ENCODE measurements around the gene MAOA. TPM values are rescaled to one million over a fixed set of nuclear protein-coding genes. Genes with fewer than 3 reads are reported as not detected.

The MAOA gene
- total and polyA plus RNA-seq, 2 of the 13 experiments (the other 11 are each of a cell fraction or from before 2014, with no cell fraction given), result 13.4 to 14.7 TPM

DNA sequence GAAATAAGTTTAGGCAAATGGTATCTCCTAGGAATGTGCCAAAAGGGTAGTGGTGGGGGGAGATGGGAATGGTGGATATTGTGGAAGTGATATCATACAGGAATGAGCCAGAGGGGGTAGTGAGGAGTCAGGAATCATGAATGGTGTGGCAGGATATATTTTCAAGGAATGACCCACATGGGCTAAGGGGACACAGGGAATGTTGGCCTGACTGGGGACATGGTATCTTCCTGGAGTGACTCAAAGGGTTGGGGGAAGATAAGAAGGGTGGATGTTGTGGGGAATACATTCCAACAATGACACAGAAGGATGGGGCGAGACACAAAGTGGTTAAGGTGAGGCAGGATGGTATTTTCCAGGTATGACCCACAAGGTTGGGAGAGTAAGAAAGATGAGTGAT lies 60.6 kb downstream of the MAOA start (continued):
- TF ChIP-seq RARG (CRISPR knock-in tag; IDR thresholded peaks at IDR 0.05; ENCODE audit: low read depth), result no peak

DNA sequence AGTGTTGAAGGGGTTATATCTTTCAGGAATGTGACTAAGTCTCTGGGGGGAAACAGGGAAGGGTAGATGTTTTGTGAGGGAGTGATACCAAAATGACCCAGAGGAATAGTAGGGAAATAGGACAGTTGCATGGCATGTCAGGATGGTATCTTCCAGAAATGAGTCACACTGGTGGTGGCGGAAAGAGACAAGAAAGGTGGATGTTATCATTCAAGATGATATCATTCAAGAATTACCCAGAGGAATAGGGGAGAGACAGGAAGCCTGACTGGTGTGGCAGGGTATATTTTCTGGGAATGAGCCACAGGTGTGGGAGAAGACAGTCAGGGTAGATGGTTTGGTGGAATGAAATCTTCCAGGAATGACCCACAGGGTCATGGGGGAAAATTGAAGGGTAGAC lies 61.1 kb downstream of the MAOA start:
- Histone ChIP-seq H3K27ac (ENCODE audit: extremely low read length, insufficient read depth, low read length) (no peak overlapping the region), H3K79me2 (ENCODE audit: insufficient read depth, low read length) (no peaks in the 10 kb centered on the region), H4K20me1 (ENCODE audit: insufficient read depth, low read length) (no peaks in the 10 kb centered on the region), H2AFZ (ENCODE audit: low read length) (no peak overlapping the region), H3K36me3 (replicated peaks in 1 of 2; ENCODE audit: control insufficient read depth in 1 of 2, insufficient read depth in 2 of 2, low read length in 2 of 2) (0 out of 5 replicates have a peak, but pooled peaks cover 0 to 4% of the 10 kb centered on the region in 2 experiments), H3K9ac (ENCODE audit: insufficient read depth, low read depth, low read length) (no peak overlapping the region), H3K4me1 (ENCODE audit: insufficient read depth, low read length) (no peaks in the 10 kb centered on the region), H3K4me2 (ENCODE audit: low read depth, low read length) (no peak overlapping the region), H3K9me3 (ENCODE audit: low read length) (no peaks in the 10 kb centered on the region), H3K27me3 (ENCODE audit: control insufficient read depth in 1 of 2, insufficient read depth in 2 of 2, low read length in 2 of 2) (no peaks in the 10 kb centered on the region), H3K4me3 (replicated peaks in 1 of 3; ENCODE audit: insufficient read depth in 1 of 3, low read depth in 2 of 3, low read length in 3 of 3) (no peak overlapping the region)
- DNase-seq (ENCODE audit: low spot score) (no peak), FAIRE-seq (no peak), ATAC-seq (no peak)
- BruUV-seq (replicated peaks), result no TSS peak
- POLR2A ChIA-PET, result no interaction called here
- CTCF ChIA-PET (ENCODE audit: low intra/inter-chr PET ratio, low total read pairs), result no interaction called here
- intact Hi-C loops (cut with micrococcal nuclease; ENCODE audit: unreplicated experiment) (no loop called here), in situ Hi-C loops (cut with HindIII; ENCODE audit: extremely low pct_ligation_motif_present, low pct_unique_long_range_greater_than_20kb) (no loop called here)
- WGBS (ENCODE audit: low lambda C conversion rate), result 100% methylated on average over 1 of the region's 1 CpG
- no peak for TF ChIP-seq PAX8 (CRISPR knock-in tag; IDR thresholded peaks at IDR 0.05; ENCODE audit: borderline replicate concordance)
- TF ChIP-seq MLLT10 (CRISPR knock-in tag; IDR thresholded peaks at IDR 0.05), result no peak
- TF ChIP-seq JARID2 (CRISPR knock-in tag; IDR thresholded peaks at IDR 0.05; ENCODE audit: insufficient replicate concordance), result no peak
- no peak for TF ChIP-seq ZNF660 (CRISPR knock-in tag; IDR thresholded peaks at IDR 0.05; ENCODE audit: borderline replicate concordance, low read depth)
- TF ChIP-seq, protein P1, sequence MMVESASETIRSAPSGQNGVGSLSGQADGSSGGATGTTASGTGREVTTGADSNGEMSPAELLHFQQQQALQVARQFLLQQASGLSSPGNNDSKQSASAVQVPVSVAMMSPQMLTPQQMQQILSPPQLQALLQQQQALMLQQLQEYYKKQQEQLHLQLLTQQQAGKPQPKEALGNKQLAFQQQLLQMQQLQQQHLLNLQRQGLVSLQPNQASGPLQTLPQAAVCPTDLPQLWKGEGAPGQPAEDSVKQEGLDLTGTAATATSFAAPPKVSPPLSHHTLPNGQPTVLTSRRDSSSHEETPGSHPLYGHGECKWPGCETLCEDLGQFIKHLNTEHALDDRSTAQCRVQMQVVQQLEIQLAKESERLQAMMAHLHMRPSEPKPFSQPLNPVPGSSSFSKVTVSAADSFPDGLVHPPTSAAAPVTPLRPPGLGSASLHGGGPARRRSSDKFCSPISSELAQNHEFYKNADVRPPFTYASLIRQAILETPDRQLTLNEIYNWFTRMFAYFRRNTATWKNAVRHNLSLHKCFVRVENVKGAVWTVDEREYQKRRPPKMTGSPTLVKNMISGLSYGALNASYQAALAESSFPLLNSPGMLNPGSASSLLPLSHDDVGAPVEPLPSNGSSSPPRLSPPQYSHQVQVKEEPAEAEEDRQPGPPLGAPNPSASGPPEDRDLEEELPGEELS (CRISPR knock-in tag; IDR thresholded peaks at IDR 0.05), result no peak
- TF ChIP-seq TCF7L2 (IDR thresholded peaks at IDR 0.05; ENCODE audit: low read depth, low read length), result no peak
- TF ChIP-seq TOPORS (CRISPR knock-in tag; IDR thresholded peaks at IDR 0.05), result no peak
- TF ChIP-seq, protein P2, sequence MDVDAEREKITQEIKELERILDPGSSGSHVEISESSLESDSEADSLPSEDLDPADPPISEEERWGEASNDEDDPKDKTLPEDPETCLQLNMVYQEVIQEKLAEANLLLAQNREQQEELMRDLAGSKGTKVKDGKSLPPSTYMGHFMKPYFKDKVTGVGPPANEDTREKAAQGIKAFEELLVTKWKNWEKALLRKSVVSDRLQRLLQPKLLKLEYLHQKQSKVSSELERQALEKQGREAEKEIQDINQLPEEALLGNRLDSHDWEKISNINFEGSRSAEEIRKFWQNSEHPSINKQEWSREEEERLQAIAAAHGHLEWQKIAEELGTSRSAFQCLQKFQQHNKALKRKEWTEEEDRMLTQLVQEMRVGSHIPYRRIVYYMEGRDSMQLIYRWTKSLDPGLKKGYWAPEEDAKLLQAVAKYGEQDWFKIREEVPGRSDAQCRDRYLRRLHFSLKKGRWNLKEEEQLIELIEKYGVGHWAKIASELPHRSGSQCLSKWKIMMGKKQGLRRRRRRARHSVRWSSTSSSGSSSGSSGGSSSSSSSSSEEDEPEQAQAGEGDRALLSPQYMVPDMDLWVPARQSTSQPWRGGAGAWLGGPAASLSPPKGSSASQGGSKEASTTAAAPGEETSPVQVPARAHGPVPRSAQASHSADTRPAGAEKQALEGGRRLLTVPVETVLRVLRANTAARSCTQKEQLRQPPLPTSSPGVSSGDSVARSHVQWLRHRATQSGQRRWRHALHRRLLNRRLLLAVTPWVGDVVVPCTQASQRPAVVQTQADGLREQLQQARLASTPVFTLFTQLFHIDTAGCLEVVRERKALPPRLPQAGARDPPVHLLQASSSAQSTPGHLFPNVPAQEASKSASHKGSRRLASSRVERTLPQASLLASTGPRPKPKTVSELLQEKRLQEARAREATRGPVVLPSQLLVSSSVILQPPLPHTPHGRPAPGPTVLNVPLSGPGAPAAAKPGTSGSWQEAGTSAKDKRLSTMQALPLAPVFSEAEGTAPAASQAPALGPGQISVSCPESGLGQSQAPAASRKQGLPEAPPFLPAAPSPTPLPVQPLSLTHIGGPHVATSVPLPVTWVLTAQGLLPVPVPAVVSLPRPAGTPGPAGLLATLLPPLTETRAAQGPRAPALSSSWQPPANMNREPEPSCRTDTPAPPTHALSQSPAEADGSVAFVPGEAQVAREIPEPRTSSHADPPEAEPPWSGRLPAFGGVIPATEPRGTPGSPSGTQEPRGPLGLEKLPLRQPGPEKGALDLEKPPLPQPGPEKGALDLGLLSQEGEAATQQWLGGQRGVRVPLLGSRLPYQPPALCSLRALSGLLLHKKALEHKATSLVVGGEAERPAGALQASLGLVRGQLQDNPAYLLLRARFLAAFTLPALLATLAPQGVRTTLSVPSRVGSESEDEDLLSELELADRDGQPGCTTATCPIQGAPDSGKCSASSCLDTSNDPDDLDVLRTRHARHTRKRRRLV (CRISPR knock-in tag; IDR thresholded peaks at IDR 0.05), result no peak
- TF ChIP-seq ZNF773 (CRISPR knock-in tag; IDR thresholded peaks at IDR 0.05; ENCODE audit: borderline replicate concordance), result no peak
- TF ChIP-seq SIN3B (IDR thresholded peaks at IDR 0.05; ENCODE audit: low read length), result no peak
- no peak for TF ChIP-seq RAD21 (CRISPR knock-in tag; IDR thresholded peaks at IDR 0.05)
- no peak for TF ChIP-seq MTA1 (CRISPR knock-in tag; IDR thresholded peaks at IDR 0.05; ENCODE audit: borderline replicate concordance)
- TF ChIP-seq TP53 (CRISPR knock-in tag; conservative IDR thresholded peaks at IDR 0.05), result no peak
- TF ChIP-seq, protein P3, sequence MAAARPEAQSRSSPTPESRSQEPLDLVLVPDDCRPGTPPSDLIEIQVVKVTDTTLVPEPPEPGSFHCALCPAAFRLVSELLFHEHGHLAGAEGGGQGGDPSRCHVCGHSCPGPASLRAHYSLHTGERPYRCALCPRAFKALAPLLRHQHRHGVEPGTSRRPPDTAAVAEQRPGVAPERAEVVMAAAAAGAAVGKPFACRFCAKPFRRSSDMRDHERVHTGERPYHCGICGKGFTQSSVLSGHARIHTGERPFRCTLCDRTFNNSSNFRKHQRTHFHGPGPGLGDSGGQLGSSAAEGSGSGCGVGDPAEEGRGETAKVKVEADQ (CRISPR knock-in tag; IDR thresholded peaks at IDR 0.05; ENCODE audit: borderline replicate concordance), result no peak
- TF ChIP-seq TEAD3 (CRISPR knock-in tag; optimal IDR thresholded peaks at IDR 0.05; ENCODE audit: borderline replicate concordance), result no peak
